SU-DHL-6 (cell line): ENCODE results near the gene TPPP2.

Experiments used
- H2AFZ ChIP-seq: fragments of 200-600 bp; sonication (generic); 2 replicates; pipeline ENCODE4 v1.6.1; 2014; ENCODE audit warnings: low read depth, mild to moderate bottlenecking, moderate library complexity, mixed read lengths, antibody characterized with exemption, low read length; ENCODE audit not compliant: severe bottlenecking
- H3F3A ChIP-seq: fragments of 200-600 bp; shearing (Covaris generic); 2 replicates; pipeline ENCODE4 v1.6.0; 2016; ENCODE audit warnings: antibody characterized with exemption, mild to moderate bottlenecking; ENCODE audit not compliant: insufficient read depth
- H3K27ac ChIP-seq: fragments of 200-600 bp; sonication (generic); 2 replicates; pipeline ENCODE4 v1.5.1; 2016; ENCODE audit warnings: low read depth, mild to moderate bottlenecking, low read length, moderate library complexity, mixed read lengths
- H3K27me3 ChIP-seq: fragments of 200-600 bp; sonication (generic), shearing (Covaris generic); 2 replicates; pipeline ENCODE4 v1.6.0; 2014; ENCODE audit warnings: mild to moderate bottlenecking, low read length
- H3K36me3 ChIP-seq: fragments of 200-600 bp; sonication (generic); 2 replicates; pipeline ENCODE4 v1.6.1; 2014; ENCODE audit warnings: mild to moderate bottlenecking, low read length, mixed read lengths
- H3K4me2 ChIP-seq: fragments of 300-600, 200-600 bp; shearing (Covaris generic), sonication (generic); 2 replicates; pipeline ENCODE4 v1.6.0; 2014; ENCODE audit warnings: low read length, low read depth, mild to moderate bottlenecking; ENCODE audit not compliant: poor library complexity, severe bottlenecking
- H3K4me3 ChIP-seq: fragments of 200-600 bp; sonication (generic); 2 replicates; pipeline ENCODE4 v1.5.1; 2014; ENCODE audit warnings: antibody characterized with exemption, low read length, mild to moderate bottlenecking, mixed read lengths; ENCODE audit not compliant: insufficient read depth, poor library complexity, severe bottlenecking
- H3K79me2 ChIP-seq: fragments of 200-600 bp; sonication (generic); 2 replicates; pipeline ENCODE4 v1.6.1; 2014; ENCODE audit warnings: mild to moderate bottlenecking, low read length, moderate library complexity; ENCODE audit not compliant: insufficient read depth
- H3K9ac ChIP-seq: fragments of 200-600 bp; sonication (generic); 2 replicates; pipeline ENCODE4 v1.7.0; 2014; ENCODE audit warnings: mild to moderate bottlenecking, low read length
- H3K9me2 ChIP-seq: fragments of 200-600 bp; sonication (generic); replicated peaks from 2 replicates; pipeline ENCODE4 v1.6.1; 2014; ENCODE audit warnings: low read length; ENCODE audit not compliant: insufficient read depth
- H3K9me3 ChIP-seq: fragments of 200-600 bp; sonication (generic); 2 replicates; pipeline ENCODE4 v1.6.1; 2014; ENCODE audit warnings: low read length, mixed read lengths; ENCODE audit not compliant: insufficient read depth
- H4K20me1 ChIP-seq: fragments of 200-600 bp; sonication (generic); 2 replicates; pipeline ENCODE4 v1.6.1; 2014; ENCODE audit warnings: low read depth, mild to moderate bottlenecking, antibody characterized with exemption, low read length, moderate library complexity, mixed read lengths
- EZH2phosphoT487 ChIP-seq: fragments of 200-600 bp; sonication (generic), shearing (Covaris generic); conservative IDR thresholded peaks from 2 replicates; pipeline ENCODE4 v1.6.1; 2018; ENCODE audit warnings: mild to moderate bottlenecking, antibody characterized with exemption, low read length, moderate library complexity, mixed read lengths
- TF ChIP-seq, protein P1 (sequence below): fragments of 200-600 bp; sonication (generic); IDR thresholded peaks from one replicate; pipeline ENCODE4 v1.5.1; 2017; ENCODE audit warnings: antibody characterized with exemption, mild to moderate bottlenecking, low read length, moderate library complexity; ENCODE audit not compliant: insufficient read depth, poor library complexity, severe bottlenecking

Gene TPPP2

DNA sequence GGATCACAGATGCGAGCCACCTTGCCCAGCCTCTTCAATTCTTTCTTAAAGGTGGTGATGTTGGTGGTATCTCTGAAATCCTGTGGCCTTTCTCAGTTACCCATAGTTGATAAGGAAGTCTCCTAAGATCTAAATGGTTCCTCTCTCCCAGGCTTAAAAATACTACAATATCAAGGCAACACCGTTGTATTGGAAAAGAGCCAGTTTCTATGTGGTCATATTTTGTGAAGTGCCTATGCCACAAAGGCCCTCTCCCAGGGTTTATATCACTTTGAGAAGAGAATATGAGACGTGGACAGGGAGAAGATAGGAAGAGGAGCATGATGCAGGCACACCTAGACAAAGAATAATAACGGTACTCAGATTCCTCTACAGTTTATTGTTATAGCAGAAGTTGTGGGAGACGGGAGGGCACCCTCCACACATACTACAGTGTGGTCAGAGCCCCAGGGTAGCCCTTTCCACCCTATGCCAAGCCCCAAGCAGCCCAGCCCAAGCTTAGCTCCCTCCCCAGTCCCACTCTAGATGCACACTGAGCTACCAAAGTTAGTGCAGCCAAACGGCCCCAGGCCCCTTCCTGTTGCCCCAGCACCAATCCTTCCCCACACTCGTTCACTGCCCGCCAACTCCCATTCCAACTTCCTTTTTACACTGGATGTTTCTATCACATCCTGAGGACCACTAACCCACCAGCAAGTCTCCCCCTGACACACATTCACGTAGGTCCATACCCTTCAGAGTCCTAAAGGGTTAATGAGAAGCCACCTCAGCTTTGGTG is 13.4 kb upstream of the TPPP2 start:
- H2AFZ ChIP-seq: no peak overlapping the region
- no peak overlapping the region for H3K9ac ChIP-seq
- no peaks in the 10 kb centered on the region for H3F3A ChIP-seq

GRCh38 chr14:21017528-21018245 is 12.3 kb upstream of the TPPP2 start:
- H3K36me3 ChIP-seq: no peaks in the 10 kb centered on the region
- no peak overlapping the region for H3K27ac ChIP-seq
- no peak overlapping the region for H3K4me2 ChIP-seq
- no peak overlapping the region for H3K9ac ChIP-seq
- H3K4me3 ChIP-seq: no peak overlapping the region
- no peaks in the 10 kb centered on the region for H3K9me2 ChIP-seq
- no peaks in the 10 kb centered on the region for H3K9me3 ChIP-seq
- no peaks in the 10 kb centered on the region for H3K79me2 ChIP-seq
- TF ChIP-seq EZH2phosphoT487: no peak
- TF ChIP-seq, protein P1, sequence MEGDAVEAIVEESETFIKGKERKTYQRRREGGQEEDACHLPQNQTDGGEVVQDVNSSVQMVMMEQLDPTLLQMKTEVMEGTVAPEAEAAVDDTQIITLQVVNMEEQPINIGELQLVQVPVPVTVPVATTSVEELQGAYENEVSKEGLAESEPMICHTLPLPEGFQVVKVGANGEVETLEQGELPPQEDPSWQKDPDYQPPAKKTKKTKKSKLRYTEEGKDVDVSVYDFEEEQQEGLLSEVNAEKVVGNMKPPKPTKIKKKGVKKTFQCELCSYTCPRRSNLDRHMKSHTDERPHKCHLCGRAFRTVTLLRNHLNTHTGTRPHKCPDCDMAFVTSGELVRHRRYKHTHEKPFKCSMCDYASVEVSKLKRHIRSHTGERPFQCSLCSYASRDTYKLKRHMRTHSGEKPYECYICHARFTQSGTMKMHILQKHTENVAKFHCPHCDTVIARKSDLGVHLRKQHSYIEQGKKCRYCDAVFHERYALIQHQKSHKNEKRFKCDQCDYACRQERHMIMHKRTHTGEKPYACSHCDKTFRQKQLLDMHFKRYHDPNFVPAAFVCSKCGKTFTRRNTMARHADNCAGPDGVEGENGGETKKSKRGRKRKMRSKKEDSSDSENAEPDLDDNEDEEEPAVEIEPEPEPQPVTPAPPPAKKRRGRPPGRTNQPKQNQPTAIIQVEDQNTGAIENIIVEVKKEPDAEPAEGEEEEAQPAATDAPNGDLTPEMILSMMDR: no peak
- no peak overlapping the region for H2AFZ ChIP-seq
- H3F3A ChIP-seq: no peaks in the 10 kb centered on the region
- H4K20me1 ChIP-seq: no peaks in the 10 kb centered on the region
- H3K27me3 ChIP-seq: no peaks in the 10 kb centered on the region

More for the DNA sequence above, 13.4 kb upstream of the TPPP2 start:
- Histone ChIP-seq H3K36me3 (no peaks in the 10 kb centered on the region), H3K79me2 (no peaks in the 10 kb centered on the region), H3K4me3 (no peak overlapping the region), H3K9me3 (no peaks in the 10 kb centered on the region), H3K27ac (no peak overlapping the region), H3K9me2 (no peaks in the 10 kb centered on the region), H4K20me1 (no peaks in the 10 kb centered on the region), H3K4me2 (no peak overlapping the region), H3K27me3 (no peaks in the 10 kb centered on the region)
- no peak for TF ChIP-seq EZH2phosphoT487
- TF ChIP-seq, protein P1: no peak

- Histone ChIP-seq H2AFZ (no peak overlapping the region), H3K79me2 (no peaks in the 10 kb centered on the region), H3K9ac (no peak overlapping the region), H3K36me3 (no peaks in the 10 kb centered on the region), H3K27ac (no peak overlapping the region), H3K9me3 (no peaks in the 10 kb centered on the region), H3K4me2 (no peak overlapping the region), H4K20me1 (no peaks in the 10 kb centered on the region), H3K4me3 (no peak overlapping the region), H3F3A (no peaks in the 10 kb centered on the region), H3K9me2 (no peaks in the 10 kb centered on the region), H3K27me3 (no peaks in the 10 kb centered on the region)
- TF ChIP-seq, protein P1: no peak
- TF ChIP-seq EZH2phosphoT487: no peak
Measured at GRCh38 chr14:21018286-21018685, 11.7 kb upstream of the TPPP2 start.
